BLaER1 treated with 17β-estradiol and CSF1 and Interleukin-3, amounts not matched to agents 10 nM and 100 nM (cell line): ENCODE results near the gene FXR2.
"Not testable (repeated sequence)": the region's sequence is repeated elsewhere in the genome, so short reads cannot be mapped to it uniquely, and the experiment has no call there.

ENCODE experiments used
- H3K27ac ChIP-seq, 11 experiments: shearing (Covaris generic); formaldehyde crosslinking; 2 replicates each; pipeline ENCODE4 v1.8.1; 2022
- H3K27me3 ChIP-seq, 11 experiments: shearing (Covaris generic); formaldehyde crosslinking; 2 replicates each; pipeline ENCODE4 v1.8.1; 2022
- H3K36me3 ChIP-seq, 11 experiments: shearing (Covaris generic); formaldehyde crosslinking; 2 replicates each; pipeline ENCODE4 v1.8.1; 2022
- H3K4me1 ChIP-seq, 10 experiments: shearing (Covaris generic); formaldehyde crosslinking; 2 replicates each; pipeline ENCODE4 v1.8.1; 2022
- H3K4me2 ChIP-seq, 11 experiments: shearing (Covaris generic); formaldehyde crosslinking; 2 replicates each; pipeline ENCODE4 v1.8.1; 2022
- H3K4me3 ChIP-seq, 10 experiments: shearing (Covaris generic); formaldehyde crosslinking; 2 replicates each; pipeline ENCODE4 v1.8.1; 2022
- H3K9ac ChIP-seq, 11 experiments: shearing (Covaris generic); formaldehyde crosslinking; 2 replicates each; pipeline ENCODE4 v1.8.1; 2022
- H3K9me3 ChIP-seq, 11 experiments: shearing (Covaris generic); formaldehyde crosslinking; replicated peaks in 1 of 11; 2 replicates each; pipeline ENCODE4 v1.8.1; 2022
- H4K20me1 ChIP-seq, 11 experiments: shearing (Covaris generic); formaldehyde crosslinking; 2 replicates each; pipeline ENCODE4 v1.8.1; 2022
- Cebpa-rat ChIP-seq, 11 experiments: shearing (Covaris generic); IDR thresholded peaks; 2 replicates each; pipeline ENCODE4 v1.8.1; 2022

Gene FXR2

DNA sequence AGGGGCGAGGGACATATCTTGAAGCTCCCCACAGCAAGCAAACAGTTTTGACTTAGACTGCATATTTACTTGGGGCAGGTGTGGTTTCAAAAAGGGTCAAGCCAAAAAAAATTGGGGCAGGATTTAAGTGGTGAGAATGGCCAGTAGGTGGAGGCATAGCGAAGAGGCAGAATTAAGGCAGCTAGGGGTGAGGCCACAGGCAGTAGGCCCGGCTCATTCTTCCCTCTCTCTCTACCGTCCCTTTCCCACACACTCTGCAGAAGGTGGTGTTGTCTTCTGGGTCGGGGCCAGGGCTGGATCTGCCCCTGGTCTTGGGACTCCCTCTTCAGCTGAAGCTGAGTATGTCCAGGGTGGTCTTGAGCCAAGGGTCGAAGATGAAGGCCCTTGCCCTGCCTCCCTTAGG, 17.8 kb upstream of the FXR2 start:
- TF ChIP-seq Cebpa-rat (IDR thresholded peaks at IDR 0.05): no peak
- H4K20me1 ChIP-seq: no peaks in the 10 kb centered on the region
- H3K4me2 ChIP-seq: peak overlapping the region in 3 of 11 experiments; percentile 6 to 35 (median 18); a peak in 2 of 22 replicates
- peak overlapping the region in 6 of 11 experiments; percentile 11 to 42 (median 26); a peak in 5 of 22 replicates for H3K9ac ChIP-seq
- no peak overlapping the region for H3K4me3 ChIP-seq
- H3K27me3 ChIP-seq: no peaks in the 10 kb centered on the region
- H3K4me1 ChIP-seq: peaks cover 0 to 13% (median 10%) of the 10 kb centered on the region in 10 experiments; a peak in 14 of 20 replicates
- no peaks in the 10 kb centered on the region for H3K36me3 ChIP-seq
- no peaks in the 10 kb centered on the region for H3K9me3 ChIP-seq
- H3K27ac ChIP-seq: peak overlapping the region in 2 of 11 experiments; percentile 1 to 10; a peak in 2 of 22 replicates

GRCh38 chr17:7631398-7632380, 17.0 kb upstream of the FXR2 start:
- Histone ChIP-seq H3K4me1 (peaks cover 4 to 19% (median 14%) of the 10 kb centered on the region in 10 experiments), H4K20me1 (peaks cover 0 to 4% (median 0%) of the 10 kb centered on the region in 11 experiments; a peak in 5 of 22 replicates), H3K27me3 (no peaks in the 10 kb centered on the region), H3K9ac (peak overlapping the region in 7 of 11 experiments; percentile 9 to 46 (median 24); a peak in 7 of 22 replicates), H3K9me3 (no peaks in the 10 kb centered on the region), H3K36me3 (no peaks in the 10 kb centered on the region), H3K4me2 (no peak overlapping the region), H3K27ac (no peak overlapping the region), H3K4me3 (no peak overlapping the region)
- TF ChIP-seq Cebpa-rat (IDR thresholded peaks at IDR 0.05): no peak

GRCh38 chr17:7629939-7630571, 15.4 kb upstream of the FXR2 start, which contains the start of gene SHBG:
SHBG (plus strand) TSS chr17:7630135; CDS start chr17:7630173, 38 bp downstream.
- TF ChIP-seq Cebpa-rat (IDR thresholded peaks at IDR 0.05): no peak
- Histone ChIP-seq H3K4me2 (no peak within 1 kb of the TSS), H3K4me3 (no peak within 1 kb of the TSS), H3K4me1 (peaks cover 9 to 25% (median 22%) of the 10 kb centered on the region in 10 experiments), H4K20me1 (peaks cover 0 to 9% (median 0%) of the 10 kb centered on the region in 11 experiments; a peak in 7 of 22 replicates), H3K9me3 (no peaks in the 10 kb centered on the region), H3K9ac (peak within 1 kb of the TSS in 2 of 11 experiments; percentile 23 to 36; a peak in 1 of 22 replicates), H3K36me3 (peaks cover 0 to 15% (median 8%) of the 10 kb centered on the region in 11 experiments; a peak in 10 of 22 replicates), H3K27me3 (no peaks in the 10 kb centered on the region), H3K27ac (no peak within 1 kb of the TSS; a peak in 1 of 22 replicates)

DNA sequence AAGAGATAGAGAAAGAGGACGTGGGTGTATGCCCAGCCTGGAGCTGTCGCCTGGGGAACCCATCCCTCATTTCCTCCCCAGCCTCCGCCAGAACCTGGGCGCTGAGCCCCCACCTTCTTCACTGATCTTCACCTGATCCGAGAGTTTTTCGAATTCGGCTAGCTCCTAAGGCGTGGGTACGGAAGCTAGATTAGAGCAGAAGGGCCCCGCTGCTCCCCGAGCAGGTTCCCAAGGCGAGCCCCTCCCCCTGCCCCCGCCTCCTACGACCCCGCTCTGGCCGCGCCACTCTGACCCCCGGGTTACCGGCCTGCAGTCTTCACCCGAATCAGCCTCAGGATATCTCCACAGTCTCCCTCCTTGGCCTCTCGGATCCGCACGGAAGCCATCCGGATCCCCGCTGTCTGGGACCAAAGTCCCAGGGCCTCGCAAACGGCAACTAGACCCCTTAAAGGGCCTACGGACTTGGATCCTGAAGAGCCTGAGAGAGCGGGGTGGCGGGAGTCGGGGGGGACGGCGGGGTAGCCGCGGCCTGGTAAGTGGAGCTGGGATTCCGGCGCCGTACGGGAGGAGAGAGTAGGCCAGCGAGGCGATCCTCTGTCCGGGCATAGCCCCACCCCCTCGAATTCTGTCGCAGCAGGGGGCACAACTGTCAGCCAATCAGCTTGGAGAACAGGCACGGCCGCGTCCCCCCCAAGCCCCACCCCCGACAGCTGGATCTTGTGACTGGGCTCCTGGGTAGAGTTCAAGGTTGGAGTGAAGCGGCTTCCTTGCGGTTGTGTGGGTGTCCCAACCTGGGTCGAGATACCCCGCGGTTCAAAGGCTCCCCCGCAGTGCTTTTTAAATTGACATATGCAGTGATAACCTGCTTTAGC, 12.8 kb upstream of the FXR2 start, which contains the start of gene SAT2:
TSS of gene SAT2 (minus strand) at position 572 of the 872 bp plus-strand sequence. CDS start at position 386, 186 bp downstream.
- peaks cover 0 to 9% (median 0%) of the 10 kb centered on the region in 11 experiments; a peak in 7 of 22 replicates for H4K20me1 ChIP-seq
- H3K4me3 ChIP-seq: peak within 1 kb of the TSS; percentile 73 to 89 (median 82)
- peaks cover 0 to 16% (median 8%) of the 10 kb centered on the region in 11 experiments; a peak in 10 of 22 replicates for H3K36me3 ChIP-seq
- H3K27ac ChIP-seq: peak within 1 kb of the TSS; percentile 76 to 91 (median 86)
- H3K9ac ChIP-seq: peak within 1 kb of the TSS; percentile 84 to 98 (median 90)
- H3K27me3 ChIP-seq: no peaks in the 10 kb centered on the region
- H3K4me2 ChIP-seq: peak within 1 kb of the TSS; percentile 76 to 100 (median 94)
- H3K9me3 ChIP-seq: no peaks in the 10 kb centered on the region
- TF ChIP-seq Cebpa-rat (IDR thresholded peaks at IDR 0.05): no peak
- peaks cover 9 to 18% (median 17%) of the 10 kb centered on the region in 10 experiments for H3K4me1 ChIP-seq

- Histone ChIP-seq H3K36me3 (peaks cover 0 to 16% (median 8%) of the 10 kb centered on the region in 11 experiments; a peak in 10 of 22 replicates), H3K9me3 (no peaks in the 10 kb centered on the region), H3K4me2 (peak overlapping the region; percentile 76 to 100 (median 94)), H3K9ac (peak overlapping the region; percentile 84 to 98 (median 90)), H3K4me1 (peaks cover 9 to 18% (median 16%) of the 10 kb centered on the region in 10 experiments), H3K27ac (peak overlapping the region; percentile 76 to 91 (median 86)), H3K4me3 (peak overlapping the region; percentile 73 to 89 (median 82)), H3K27me3 (no peaks in the 10 kb centered on the region), H4K20me1 (peaks cover 0 to 9% (median 0%) of the 10 kb centered on the region in 11 experiments; a peak in 7 of 22 replicates)
- no peak for TF ChIP-seq Cebpa-rat (IDR thresholded peaks at IDR 0.05)
Observed at GRCh38 chr17:7626956-7627249, 12.2 kb upstream of the FXR2 start.

DNA sequence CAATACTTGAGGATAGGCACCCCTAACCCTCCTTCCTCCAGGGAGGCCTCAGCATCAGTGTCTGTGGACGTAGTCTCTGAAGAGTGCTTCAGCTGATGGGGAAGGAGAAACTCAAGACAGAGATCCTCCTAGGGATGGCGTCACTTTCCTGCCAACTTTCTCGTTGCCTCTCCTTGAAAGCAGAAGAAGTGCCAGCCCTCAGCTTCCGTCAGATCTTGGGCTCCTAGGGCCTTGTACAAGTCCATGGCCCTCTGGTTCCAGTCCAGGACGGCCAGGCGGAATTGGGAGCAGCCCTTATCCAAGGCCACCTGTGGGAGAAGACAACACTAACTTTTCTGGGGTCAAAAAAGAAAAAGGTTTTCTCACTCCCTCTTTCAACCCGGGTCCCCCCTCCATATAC, 11.6 kb upstream of the FXR2 start:
- H3K4me3 ChIP-seq: peak overlapping the region in 8 of 10 experiments; percentile 73 to 89 (median 82); a peak in 16 of 20 replicates

DNA sequence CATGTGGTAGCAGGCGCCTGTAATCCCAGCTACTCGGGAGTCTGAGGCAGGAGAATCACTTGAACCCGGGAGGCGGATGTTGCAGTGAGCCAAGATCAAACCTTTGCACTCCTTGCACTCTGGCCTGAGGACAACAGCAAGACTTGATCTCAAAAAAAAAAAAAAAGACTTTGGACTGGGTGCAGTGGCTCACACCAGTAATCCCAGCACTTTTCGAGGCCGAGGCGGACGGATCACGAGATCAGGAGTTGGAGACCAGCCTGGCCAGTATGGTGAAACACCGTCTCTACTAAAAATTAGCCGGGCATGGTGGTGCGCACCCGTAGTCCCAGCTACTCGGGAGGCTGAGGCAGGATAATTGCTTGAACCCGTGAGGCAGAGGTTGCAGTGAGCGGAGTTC, 11.1 kb upstream of the FXR2 start:
- not testable (repeated sequence) for H3K27ac ChIP-seq, H4K20me1 ChIP-seq, H3K4me3 ChIP-seq, H3K9me3 ChIP-seq, H3K27me3 ChIP-seq, H3K9ac ChIP-seq
- Histone ChIP-seq H3K4me2 (peak overlapping the region in 3 of 11 experiments; percentile 97 to 100 (median 97); a peak in 4 of 22 replicates), H3K4me1 (peaks cover 9 to 18% (median 16%) of the 10 kb centered on the region in 10 experiments), H3K36me3 (peaks cover 0 to 16% (median 8%) of the 10 kb centered on the region in 11 experiments; a peak in 10 of 22 replicates)

More for the DNA sequence above, 11.6 kb upstream of the FXR2 start:
- TF ChIP-seq Cebpa-rat (IDR thresholded peaks at IDR 0.05): no peak
- Histone ChIP-seq H3K4me2 (peak overlapping the region; percentile 76 to 100 (median 94)), H3K36me3 (peaks cover 0 to 16% (median 8%) of the 10 kb centered on the region in 11 experiments; a peak in 10 of 22 replicates), H3K9me3 (no peaks in the 10 kb centered on the region), H4K20me1 (peaks cover 0 to 9% (median 0%) of the 10 kb centered on the region in 11 experiments; a peak in 7 of 22 replicates), H3K27me3 (no peaks in the 10 kb centered on the region), H3K4me1 (peaks cover 9 to 18% (median 16%) of the 10 kb centered on the region in 10 experiments), H3K9ac (peak overlapping the region; percentile 84 to 98 (median 90); a peak in 16 of 22 replicates), H3K27ac (peak overlapping the region in 2 of 11 experiments; percentile 87 to 88; a peak in 2 of 22 replicates)

- Histone ChIP-seq H3K36me3 (peaks cover 0 to 16% (median 8%) of the 10 kb centered on the region in 11 experiments; a peak in 10 of 22 replicates), H3K9me3 (no peaks in the 10 kb centered on the region), H3K4me2 (no peak overlapping the region), H3K4me1 (peaks cover 9 to 18% (median 16%) of the 10 kb centered on the region in 10 experiments), H4K20me1 (peaks cover 0 to 9% (median 0%) of the 10 kb centered on the region in 11 experiments; a peak in 7 of 22 replicates), H3K9ac (no peak overlapping the region), H3K27ac (no peak overlapping the region), H3K4me3 (no peak overlapping the region), H3K27me3 (no peaks in the 10 kb centered on the region)
- no peak for TF ChIP-seq Cebpa-rat (IDR thresholded peaks at IDR 0.05)
Observed at GRCh38 chr17:7623661-7624060, 9.0 kb upstream of the FXR2 start.
